Measurements from ENCODE around the gene ZIM2. TPM values are rescaled to one million over a fixed set of nuclear protein-coding genes. Genes with fewer than 3 reads are reported as not detected.

The ZIM2 gene
- total RNA-seq (2012; rRNA removed), result not detected in 2 replicates
- polyA plus RNA-seq (2012; rRNA removed), result not detected in 2 replicates
- polyA plus RNA-seq (2012; cell fraction: cytosol; rRNA removed), result not detected in 2 replicates
- polyA plus RNA-seq (2012; cell fraction: nucleus; rRNA removed; ENCODE audit: low replicate concordance), result not detected in 2 replicates
- Bru-seq, nascent RNA, result not detected
- BruChase-seq, experiment 1, labeled RNA remaining after a 6-hour chase, result not detected
- BruChase-seq, experiment 2, labeled RNA remaining after a 2-hour chase, result not detected
- long read RNA-seq, result 0 reads

GRCh38 chr19:56840451-56841192 lies at the start of gene ZIM2, which contains the start of gene PEG3:
ZIM2 (minus strand) TSS chr19:56840726; CDS start chr19:56824277, 16,449 bp downstream.
PEG3 (minus strand) TSS chr19:56840726; CDS start chr19:56824655, 16,071 bp downstream.
- H2BK20ac ChIP-seq (ENCODE audit: low read depth, low read length), result no peak within 1 kb of the TSS
- no TSS peak for BruUV-seq (replicated peaks)
- H3K27me3 ChIP-seq (ENCODE audit: control insufficient read depth, insufficient read depth, low read length), result no peaks in the 10 kb centered on the region
- intact Hi-C loops (cut with micrococcal nuclease), result no loop called here
- H3K4me2 ChIP-seq (ENCODE audit: low read depth, low read length), result no peak within 1 kb of the TSS
- H4K91ac ChIP-seq (ENCODE audit: insufficient read depth, low read depth, low read length), result no peak within 1 kb of the TSS
- in situ Hi-C loops (cut with MboI; ENCODE audit: low sequenced_read_pairs), result no loop called here
- peaks cover 39% of the 10 kb centered on the region for H3K9me3 ChIP-seq (ENCODE audit: control insufficient read depth, insufficient read depth, low read length)
- H3K4me3 ChIP-seq (ENCODE audit: insufficient read depth, low read depth, low read length), result no peak within 1 kb of the TSS
- H3K79me1 ChIP-seq (ENCODE audit: low read depth in 1 of 2, low read length in 2 of 2), result no peaks in the 10 kb centered on the region
- H3K9me1 ChIP-seq (ENCODE audit: insufficient read depth, low read length), result no peaks in the 10 kb centered on the region
- no peak within 1 kb of the TSS for H2AK9ac ChIP-seq (replicated peaks; ENCODE audit: low read depth, low read length, poor library complexity)
- no peak for TF ChIP-seq MXI1 (IDR thresholded peaks at IDR 0.05; ENCODE audit: borderline replicate concordance, low read depth, low read length)
- no peak for TF ChIP-seq BHLHE40 (IDR thresholded peaks at IDR 0.05; ENCODE audit: low read depth, low read length)
- no peak for TF ChIP-seq RCOR1 (IDR thresholded peaks at IDR 0.05; ENCODE audit: insufficient replicate concordance, low read length)
- TF ChIP-seq, protein P1, sequence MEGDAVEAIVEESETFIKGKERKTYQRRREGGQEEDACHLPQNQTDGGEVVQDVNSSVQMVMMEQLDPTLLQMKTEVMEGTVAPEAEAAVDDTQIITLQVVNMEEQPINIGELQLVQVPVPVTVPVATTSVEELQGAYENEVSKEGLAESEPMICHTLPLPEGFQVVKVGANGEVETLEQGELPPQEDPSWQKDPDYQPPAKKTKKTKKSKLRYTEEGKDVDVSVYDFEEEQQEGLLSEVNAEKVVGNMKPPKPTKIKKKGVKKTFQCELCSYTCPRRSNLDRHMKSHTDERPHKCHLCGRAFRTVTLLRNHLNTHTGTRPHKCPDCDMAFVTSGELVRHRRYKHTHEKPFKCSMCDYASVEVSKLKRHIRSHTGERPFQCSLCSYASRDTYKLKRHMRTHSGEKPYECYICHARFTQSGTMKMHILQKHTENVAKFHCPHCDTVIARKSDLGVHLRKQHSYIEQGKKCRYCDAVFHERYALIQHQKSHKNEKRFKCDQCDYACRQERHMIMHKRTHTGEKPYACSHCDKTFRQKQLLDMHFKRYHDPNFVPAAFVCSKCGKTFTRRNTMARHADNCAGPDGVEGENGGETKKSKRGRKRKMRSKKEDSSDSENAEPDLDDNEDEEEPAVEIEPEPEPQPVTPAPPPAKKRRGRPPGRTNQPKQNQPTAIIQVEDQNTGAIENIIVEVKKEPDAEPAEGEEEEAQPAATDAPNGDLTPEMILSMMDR (conservative IDR thresholded peaks at IDR 0.05; ENCODE audit: low read depth, low read length), result no peak
- TF ChIP-seq, protein P2, sequence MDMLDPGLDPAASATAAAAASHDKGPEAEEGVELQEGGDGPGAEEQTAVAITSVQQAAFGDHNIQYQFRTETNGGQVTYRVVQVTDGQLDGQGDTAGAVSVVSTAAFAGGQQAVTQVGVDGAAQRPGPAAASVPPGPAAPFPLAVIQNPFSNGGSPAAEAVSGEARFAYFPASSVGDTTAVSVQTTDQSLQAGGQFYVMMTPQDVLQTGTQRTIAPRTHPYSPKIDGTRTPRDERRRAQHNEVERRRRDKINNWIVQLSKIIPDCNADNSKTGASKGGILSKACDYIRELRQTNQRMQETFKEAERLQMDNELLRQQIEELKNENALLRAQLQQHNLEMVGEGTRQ (IDR thresholded peaks at IDR 0.05; ENCODE audit: low read depth, low read length), result no peak
- no peak for TF ChIP-seq ELK1 (IDR thresholded peaks at IDR 0.05; ENCODE audit: borderline replicate concordance, low read depth, low read length)
- TF ChIP-seq NFE2L2 (IDR thresholded peaks at IDR 0.05; ENCODE audit: low read depth, low read length), result no peak
- no peak for TF ChIP-seq MAFK (IDR thresholded peaks at IDR 0.05; ENCODE audit: low read depth, low read length)
- ATAC-seq (ENCODE audit: low read depth) (no peak), DNase-seq (no peak)
- no peak within 1 kb of the TSS for H3K9ac ChIP-seq (ENCODE audit: low read depth, low read length)
- no peak within 1 kb of the TSS for H3K56ac ChIP-seq (ENCODE audit: extremely low read depth, insufficient read depth, low read length)
- POLR2A ChIA-PET (ENCODE audit: unreplicated experiment), result no interaction called here
- no peak within 1 kb of the TSS for H3K4ac ChIP-seq (ENCODE audit: low read depth, low read length)
- H3K27ac ChIP-seq (ENCODE audit: insufficient read depth, low read length), result no peak within 1 kb of the TSS
- H2AK5ac ChIP-seq (ENCODE audit: low read depth, low read length), result no peak within 1 kb of the TSS
- CTCF ChIA-PET, result no interaction called here
- H3K36me3 ChIP-seq (ENCODE audit: control insufficient read depth, insufficient read depth, low read length), result no peaks in the 10 kb centered on the region
- H2BK120ac ChIP-seq (ENCODE audit: low read depth, low read length), result no peak within 1 kb of the TSS
- no peak within 1 kb of the TSS for H3K23ac ChIP-seq (ENCODE audit: low read depth, low read length)
- no peak within 1 kb of the TSS for H3K14ac ChIP-seq (replicated peaks; ENCODE audit: low read depth, low read length)
- no peaks in the 10 kb centered on the region for H3K4me1 ChIP-seq (ENCODE audit: control insufficient read depth, insufficient read depth, low read length)
- H3K18ac ChIP-seq (ENCODE audit: low read depth, low read length), result no peak within 1 kb of the TSS
- H2BK5ac ChIP-seq (ENCODE audit: low read depth, low read length, poor library complexity, severe bottlenecking), result no peak within 1 kb of the TSS
- H2BK15ac ChIP-seq (ENCODE audit: low read depth, low read length), result no peak within 1 kb of the TSS
- WGBS, 2 experiments (ENCODE audit: extremely low coverage in 2 of 2, insufficient read length in 1 of 2), result 43% methylated on average over 7 of the region's 49 CpGs; no CpG with 5 or more reads in 1 of the 2 experiments
- dilution Hi-C loops (cut with HindIII; ENCODE audit: low sequenced_read_pairs, unreplicated experiment), result no loop called here
- H4K20me1 ChIP-seq (ENCODE audit: insufficient read depth, low read length), result no peaks in the 10 kb centered on the region
- H4K8ac ChIP-seq (ENCODE audit: low read depth in 2 of 2, low read length in 2 of 2), result no peak within 1 kb of the TSS
- H4K5ac ChIP-seq (ENCODE audit: low read depth, low read length), result no peak within 1 kb of the TSS
- no peak within 1 kb of the TSS for H2AFZ ChIP-seq (replicated peaks; ENCODE audit: low read length, poor library complexity)

Data from IMR-90 (cell line).